ENCODE data around the gene TRAPPC5.

Gene TRAPPC5

GRCh38 chr19:7646426-7646700, 34.3 kb upstream of the TRAPPC5 start:
- DNase-seq, result no peak

- DNase-seq, result no peak
These were observed 33.5 kb upstream of the TRAPPC5 start for GRCh38 chr19:7647156-7647555.

- DNase-seq, result no peak
These were observed 32.2 kb upstream of the TRAPPC5 start for GRCh38 chr19:7648265-7649014.

GRCh38 chr19:7650148-7650547, 30.5 kb upstream of the TRAPPC5 start:
- no peak for DNase-seq

GRCh38 chr19:7652061-7652641, 28.5 kb upstream of the TRAPPC5 start:
- DNase-seq, result peak; percentile 67

GRCh38 chr19:7654401-7654800, 26.2 kb upstream of the TRAPPC5 start:
- no peak for DNase-seq

- no peak for DNase-seq
These were observed 25.1 kb upstream of the TRAPPC5 start for GRCh38 chr19:7655581-7655980.

- DNase-seq, result no peak
These were observed 23.4 kb upstream of the TRAPPC5 start for GRCh38 chr19:7657131-7657751.

GRCh38 chr19:7658219-7658686, 22.4 kb upstream of the TRAPPC5 start:
- no peak for DNase-seq

GRCh38 chr19:7661744-7662538, 18.7 kb upstream of the TRAPPC5 start:
- DNase-seq, result no peak

- no peak for DNase-seq
These were observed 18.0 kb upstream of the TRAPPC5 start for GRCh38 chr19:7662657-7663056.

GRCh38 chr19:7663706-7664105, 16.9 kb upstream of the TRAPPC5 start:
- DNase-seq, result no peak

GRCh38 chr19:7665076-7665475, 15.6 kb upstream of the TRAPPC5 start:
- DNase-seq, result no peak

GRCh38 chr19:7668842-7669241, 11.8 kb upstream of the TRAPPC5 start, which contains the start of gene RETN:
Gene RETN (plus strand): TSS chr19:7669049. CDS start chr19:7669327, 278 bp downstream.
- DNase-seq, result no peak

GRCh38 chr19:7669641-7670040, 11.0 kb upstream of the TRAPPC5 start:
- DNase-seq, result no peak

GRCh38 chr19:7670150-7670783, 10.4 kb upstream of the TRAPPC5 start:
- no peak for DNase-seq

- no peak for DNase-seq
These were observed 9.8 kb upstream of the TRAPPC5 start for GRCh38 chr19:7670790-7671189.

GRCh38 chr19:7672522-7672921, 8.1 kb upstream of the TRAPPC5 start:
- DNase-seq, result no peak

- DNase-seq, result no peak
These were observed 6.3 kb upstream of the TRAPPC5 start for GRCh38 chr19:7674010-7675005.

GRCh38 chr19:7676376-7676775, 4.3 kb upstream of the TRAPPC5 start:
- no peak for DNase-seq

GRCh38 chr19:7676854-7677253, 3.8 kb upstream of the TRAPPC5 start, which contains the start of gene MCEMP1:
Gene MCEMP1 (plus strand): TSS chr19:7677090. CDS start chr19:7677121, 31 bp downstream.
- no peak for DNase-seq
